CD4-positive, alpha-beta memory T cell (primary cell): Measurements from ENCODE around the gene ATP10A. TPM values are rescaled to one million over a fixed set of nuclear protein-coding genes. Genes with fewer than 3 reads are reported as not detected.

Experiments
- CTCF ChIA-PET: fragments of 350-600 bp; sonication (Branson Sonifier 250); formaldehyde crosslinking; loops from one replicate; lab custom pipeline; 2021; ENCODE audit warnings: inconsistent platforms; ENCODE audit not compliant: partially characterized antibody; lab: Charles Lee
- POLR2A ChIA-PET: fragments of 350-600 bp; sonication (Branson Sonifier 250); formaldehyde crosslinking; loops from one replicate; lab custom pipeline; 2021; ENCODE audit not compliant: partially characterized antibody; lab: Charles Lee
- DNase-seq, 5 donors: peaks; one replicate each; pipeline versions ENCODE4 v3.0.0 to v3.0.0-alpha.2; 2020 to 2022; ENCODE audit warnings: mixed read lengths in 1 of 5
- H3K27ac ChIP-seq: one replicate; pipeline ENCODE4 v1.7.0; 2013; ENCODE audit warnings: low read depth, low read length
- H3K27me3 ChIP-seq: 2 replicates; pipeline ENCODE4 v1.7.0; 2013; ENCODE audit warnings: mild to moderate bottlenecking, low read length, moderate library complexity; ENCODE audit not compliant: insufficient read depth
- H3K36me3 ChIP-seq: 2 replicates; pipeline ENCODE4 v1.7.0; 2013; ENCODE audit warnings: mild to moderate bottlenecking, low read length, moderate library complexity; ENCODE audit not compliant: insufficient read depth
- H3K4me1 ChIP-seq: 2 replicates; pipeline ENCODE4 v1.7.0; 2013; ENCODE audit warnings: mild to moderate bottlenecking, low read length, moderate library complexity; ENCODE audit not compliant: insufficient read depth
- H3K4me3 ChIP-seq, 2 donors: one replicate each; pipeline ENCODE4 v1.7.0; 2013; ENCODE audit warnings: low read length in 2 of 2, mild to moderate bottlenecking in 1 of 2
- H3K9me3 ChIP-seq, 2 donors: one replicate each; pipeline ENCODE4 v1.7.0; 2013; ENCODE audit warnings: low read length in 2 of 2, control low read depth in 1 of 2; ENCODE audit not compliant: control insufficient read depth in 1 of 2
- H3K27ac Mint-ChIP-seq, 7 donors: one replicate each; pipeline ENCODE4 v1.8.0; 2020 to 2021; ENCODE audit warnings: mixed read lengths in 7 of 7, mild to moderate bottlenecking in 6 of 7, inconsistent platforms in 3 of 7, moderate library complexity in 3 of 7
- H3K27me3 Mint-ChIP-seq, 2 donors: one replicate each; pipeline ENCODE4 v1.8.0; 2020 to 2021; ENCODE audit warnings: mixed read lengths in 2 of 2
- H3K36me3 Mint-ChIP-seq, 2 donors: one replicate each; pipeline ENCODE4 v1.8.0; 2020 to 2021; ENCODE audit warnings: mixed read lengths in 2 of 2, inconsistent platforms in 1 of 2, mild to moderate bottlenecking in 1 of 2
- H3K4me1 Mint-ChIP-seq, 4 donors: one replicate each; pipeline ENCODE4 v1.8.0; 2020 to 2021; ENCODE audit warnings: mixed read lengths in 4 of 4, mild to moderate bottlenecking in 1 of 4
- H3K4me3 Mint-ChIP-seq, 8 donors: one replicate each; pipeline ENCODE4 v1.8.0; 2020 to 2021; ENCODE audit warnings: mixed read lengths in 8 of 8, mild to moderate bottlenecking in 7 of 8, moderate library complexity in 6 of 8, inconsistent platforms in 3 of 8
- H3K9me3 Mint-ChIP-seq, 8 donors: one replicate each; pipeline ENCODE4 v1.8.0; 2020 to 2021; ENCODE audit warnings: mixed read lengths in 8 of 8, mild to moderate bottlenecking in 5 of 8, inconsistent platforms in 3 of 8, moderate library complexity in 1 of 8
- intact Hi-C: fragments of 100-400 bp; cut with micrococcal nuclease; formaldehyde crosslinking; loops from one replicate; pipeline ENCODE4 v1.15.1; 2023
- polyA plus RNA-seq, 2 donors: library from polyadenylated mRNA; unstranded; fragments of 300-500 nt; fragmentation: Illumina TruSeq; gene quantifications; one replicate each; pipeline ENCODE4 v1.2.3, GENCODE V29; 2021
- total RNA-seq, 2 experiments: library from RNA; stranded (reverse); gene quantifications; one replicate each; pipeline ENCODE4 v1.2.3, GENCODE V29; 2021

Gene ATP10A
- total and polyA plus RNA-seq, 4 experiments from 2014 or later = 2.7 to 51.1 (median 29.7) TPM

- intact Hi-C loops = no loop called here
- Mint-ChIP-seq H3K4me3 (no peak overlapping the region), H3K27ac (peak overlapping the region in 2 of 7 donors; percentile 21 to 69), H3K4me1 (peaks cover 0 to 4% (median 1%) of the 10 kb centered on the region in 4 donors), H3K36me3 (peaks cover 16 to 46% of the 10 kb centered on the region in 2 donors), H3K9me3 (no peaks in the 10 kb centered on the region), H3K27me3 (no peaks in the 10 kb centered on the region)
- no peak overlapping the region for H3K27ac ChIP-seq
- CTCF ChIA-PET = interaction anchor here (0.7 kb wide), 1 partner anchor 22 kb away, joined by 3 read pairs; no protein-coding TSS in a partner anchor
- no peak for DNase-seq
- no peaks in the 10 kb centered on the region for H3K4me1 ChIP-seq
- no peaks in the 10 kb centered on the region for H3K9me3 ChIP-seq
- POLR2A ChIA-PET = no interaction called here
- H3K36me3 ChIP-seq = no peaks in the 10 kb centered on the region
- no peaks in the 10 kb centered on the region for H3K27me3 ChIP-seq
- H3K4me3 ChIP-seq = no peak overlapping the region
Measured at GRCh38 chr15:25732191-25732590, 130.9 kb downstream of the ATP10A start.

GRCh38 chr15:25731411-25731810, 131.7 kb downstream of the ATP10A start:
- Histone ChIP-seq H3K4me1 (no peaks in the 10 kb centered on the region), H3K27me3 (no peaks in the 10 kb centered on the region), H3K27ac (no peak overlapping the region), H3K4me3 (no peak overlapping the region), H3K9me3 (no peaks in the 10 kb centered on the region), H3K36me3 (no peaks in the 10 kb centered on the region)
- Mint-ChIP-seq H3K9me3 (no peaks in the 10 kb centered on the region), H3K4me1 (peaks cover 0 to 4% (median 1%) of the 10 kb centered on the region in 4 donors), H3K36me3 (peaks cover 16 to 44% of the 10 kb centered on the region in 2 donors), H3K27ac (peak overlapping the region in 1 of 7 donors; percentile 3), H3K4me3 (no peak overlapping the region), H3K27me3 (no peaks in the 10 kb centered on the region)
- ChIA-PET POLR2A (no interaction called here), CTCF (interaction anchor here (0.7 kb wide), 1 partner anchor 21 kb away, joined by 3 read pairs; no protein-coding TSS in a partner anchor)
- intact Hi-C loops = no loop called here
- DNase-seq = no peak

- no peak overlapping the region for H3K4me3 Mint-ChIP-seq
- H3K36me3 Mint-ChIP-seq = peaks cover 11 to 41% of the 10 kb centered on the region in 2 donors
- H3K4me1 Mint-ChIP-seq = peaks cover 0 to 4% (median 1%) of the 10 kb centered on the region in 4 donors
- CTCF ChIA-PET = no interaction called here
- Histone ChIP-seq H3K4me3 (no peak overlapping the region), H3K27ac (no peak overlapping the region), H3K36me3 (no peaks in the 10 kb centered on the region), H3K27me3 (no peaks in the 10 kb centered on the region), H3K4me1 (no peaks in the 10 kb centered on the region), H3K9me3 (no peaks in the 10 kb centered on the region)
- H3K27me3 Mint-ChIP-seq = no peaks in the 10 kb centered on the region
- no peak for DNase-seq
- H3K9me3 Mint-ChIP-seq = no peaks in the 10 kb centered on the region
- intact Hi-C loops = no loop called here
- POLR2A ChIA-PET = no interaction called here
- H3K27ac Mint-ChIP-seq = peak overlapping the region in 1 of 7 donors; percentile 48
Measured at GRCh38 chr15:25730918-25731317, 132.2 kb downstream of the ATP10A start.

GRCh38 chr15:25728816-25729215, 134.3 kb downstream of the ATP10A start:
- peaks cover 4 to 43% of the 10 kb centered on the region in 2 donors for H3K36me3 Mint-ChIP-seq

GRCh38 chr15:25727867-25728600, 135.1 kb downstream of the ATP10A start:
- Mint-ChIP-seq H3K36me3 (peaks cover 5 to 42% of the 10 kb centered on the region in 2 donors), H3K27me3 (no peaks in the 10 kb centered on the region), H3K9me3 (no peaks in the 10 kb centered on the region), H3K4me1 (peaks cover 0 to 2% (median 0%) of the 10 kb centered on the region in 4 donors), H3K4me3 (no peak overlapping the region), H3K27ac (peak overlapping the region in 1 of 7 donors; percentile 32)
- Histone ChIP-seq H3K4me1 (no peaks in the 10 kb centered on the region), H3K36me3 (no peaks in the 10 kb centered on the region), H3K4me3 (no peak overlapping the region), H3K27me3 (no peaks in the 10 kb centered on the region), H3K27ac (no peak overlapping the region), H3K9me3 (no peaks in the 10 kb centered on the region)
- intact Hi-C loops = no loop called here
- no peak for DNase-seq
- ChIA-PET POLR2A (no interaction called here), CTCF (no interaction called here)

More at GRCh38 chr15:25728816-25729215, 134.3 kb downstream of the ATP10A start:
- Histone ChIP-seq H3K4me1 (no peaks in the 10 kb centered on the region), H3K36me3 (no peaks in the 10 kb centered on the region), H3K9me3 (no peaks in the 10 kb centered on the region), H3K27ac (no peak overlapping the region), H3K4me3 (no peak overlapping the region), H3K27me3 (no peaks in the 10 kb centered on the region)
- intact Hi-C loops = no loop called here
- POLR2A ChIA-PET = no interaction called here
- no peaks in the 10 kb centered on the region for H3K9me3 Mint-ChIP-seq
- peaks cover 0 to 2% (median 0%) of the 10 kb centered on the region in 4 donors for H3K4me1 Mint-ChIP-seq
- no peak for DNase-seq
- H3K27me3 Mint-ChIP-seq = no peaks in the 10 kb centered on the region
- H3K27ac Mint-ChIP-seq = no peak overlapping the region
- no peak overlapping the region for H3K4me3 Mint-ChIP-seq
- CTCF ChIA-PET = no interaction called here

- intact Hi-C loops = no loop called here
- Histone ChIP-seq H3K27ac (no peak overlapping the region), H3K36me3 (peaks cover under 1% of the 10 kb centered on the region), H3K9me3 (no peaks in the 10 kb centered on the region), H3K27me3 (no peaks in the 10 kb centered on the region), H3K4me3 (no peak overlapping the region), H3K4me1 (no peaks in the 10 kb centered on the region)
- no peak for DNase-seq
- ChIA-PET POLR2A (no interaction called here), CTCF (no interaction called here)
- Mint-ChIP-seq H3K9me3 (no peaks in the 10 kb centered on the region), H3K27me3 (no peaks in the 10 kb centered on the region), H3K4me1 (peaks cover 0 to under 1% (median 0%) of the 10 kb centered on the region in 4 donors), H3K27ac (no peak overlapping the region), H3K4me3 (no peak overlapping the region), H3K36me3 (peaks cover 14 to 50% of the 10 kb centered on the region in 2 donors)
Measured at GRCh38 chr15:25727116-25727515, 136.0 kb downstream of the ATP10A start.

- peaks cover 25 to 47% of the 10 kb centered on the region in 2 donors for H3K36me3 Mint-ChIP-seq
- no peaks in the 10 kb centered on the region for H3K9me3 Mint-ChIP-seq
- H3K9me3 ChIP-seq = no peaks in the 10 kb centered on the region
- no peaks in the 10 kb centered on the region for H3K27me3 Mint-ChIP-seq
- H3K27ac Mint-ChIP-seq = no peak overlapping the region
- H3K4me3 ChIP-seq = no peak overlapping the region
- no peaks in the 10 kb centered on the region for H3K27me3 ChIP-seq
- intact Hi-C loops = no loop called here
- CTCF ChIA-PET = no interaction called here
- H3K4me3 Mint-ChIP-seq = no peak overlapping the region
- no peaks in the 10 kb centered on the region for H3K4me1 ChIP-seq
- no peak overlapping the region for H3K27ac ChIP-seq
- H3K4me1 Mint-ChIP-seq = no peaks in the 10 kb centered on the region
- peaks cover 3% of the 10 kb centered on the region for H3K36me3 ChIP-seq
- no peak for DNase-seq
- POLR2A ChIA-PET = no interaction called here
Measured at GRCh38 chr15:25725758-25726157, 137.4 kb downstream of the ATP10A start.
